SK-N-MC (cell line): ENCODE measurements around the gene GRAMD2B.

ENCODE experiments used
- EZH2 ChIP-seq: fragments of 200-600 bp; sonication (generic); IDR thresholded peaks from one replicate; pipeline ENCODE4 v1.6.1; 2017; ENCODE audit warnings: antibody characterized with exemption
- POLR2AphosphoS5 ChIP-seq: IDR thresholded peaks from 2 replicates; pipeline ENCODE4 v1.6.1; 2012; ENCODE audit warnings: mild to moderate bottlenecking, low read depth, low read length, borderline replicate concordance

DNA sequence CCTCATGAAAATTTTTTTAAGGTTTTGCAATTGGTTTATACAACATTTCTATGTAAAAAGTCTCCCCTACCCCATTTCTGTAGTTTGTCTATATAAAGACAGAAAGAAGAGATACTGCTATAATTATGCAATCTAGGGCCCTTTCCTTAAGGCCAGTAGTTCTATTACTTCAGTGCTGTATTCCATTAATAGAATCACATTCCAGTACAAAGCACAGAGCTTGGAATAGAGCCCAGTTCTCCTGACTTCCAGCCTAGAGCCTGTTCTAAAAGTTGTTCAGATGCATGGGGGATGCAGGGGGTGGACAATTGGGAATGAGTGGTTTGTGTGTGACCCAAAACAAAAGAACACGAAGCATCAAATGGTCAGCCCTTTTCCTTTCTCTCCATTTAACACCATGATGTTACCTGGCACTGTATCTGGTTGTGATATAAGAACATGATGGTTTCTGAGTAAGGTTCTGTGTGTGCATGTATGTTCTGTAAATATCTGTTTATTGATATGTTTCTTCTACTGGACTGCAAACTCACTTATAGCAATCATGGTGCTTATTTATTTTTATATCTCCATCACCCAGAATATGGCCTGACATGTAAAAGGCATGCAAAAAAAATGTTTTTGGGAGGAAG lies 8.2 kb upstream of the GRAMD2B start:
- TF ChIP-seq EZH2 (no peak), POLR2AphosphoS5 (no peak)
